ENCODE measurements around the gene DCTN4.

Gene DCTN4

GRCh38 chr5:150731669-150732242 lies 27.1 kb downstream of the DCTN4 start:
- DNase-seq = no peak

GRCh38 chr5:150729859-150730258 lies 29.0 kb downstream of the DCTN4 start:
- DNase-seq = no peak

DNA sequence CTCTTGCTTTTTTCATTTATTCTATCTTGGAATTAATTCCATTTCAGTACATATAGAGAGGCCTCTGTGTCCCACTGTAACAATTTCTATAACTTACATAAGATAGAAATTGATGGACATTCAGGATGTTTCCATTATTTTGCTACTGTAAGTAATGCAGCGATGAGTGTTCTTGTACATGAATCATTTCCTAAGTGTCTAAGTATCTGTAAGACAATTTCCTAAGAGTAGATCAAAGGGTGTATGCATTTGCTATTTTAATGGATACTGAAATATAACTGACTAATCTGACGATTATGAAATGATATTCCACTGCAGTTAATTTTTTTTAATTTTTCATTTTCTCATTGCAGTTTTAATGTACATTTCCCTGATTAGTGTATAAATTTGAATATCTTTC lies 35.0 kb downstream of the DCTN4 start:
- no peak for DNase-seq

DNA sequence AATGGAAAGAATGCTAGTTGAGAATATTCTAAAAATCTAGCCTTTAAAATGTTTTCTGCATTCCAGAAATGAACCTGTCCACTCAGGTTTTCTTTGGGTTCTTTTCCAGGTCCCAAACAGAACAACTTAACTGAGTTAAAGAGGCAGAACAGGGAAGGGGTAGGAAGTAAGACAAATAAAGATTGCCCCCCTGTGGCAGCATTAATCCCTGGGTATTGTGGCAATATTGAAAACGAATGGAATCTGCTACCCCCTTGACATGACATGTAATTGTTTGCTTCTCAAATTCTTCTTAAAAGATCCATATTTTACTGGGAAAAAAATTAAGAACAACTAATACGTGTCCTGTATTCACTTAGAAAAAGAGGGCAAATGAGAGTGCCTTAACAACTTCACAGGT lies 48.7 kb downstream of the DCTN4 start:
- DNase-seq = no peak

- no peak for DNase-seq
Measured at GRCh38 chr5:150706776-150707390, 51.9 kb downstream of the DCTN4 start.

- no peak for DNase-seq
Measured at GRCh38 chr5:150703762-150704161, 55.1 kb downstream of the DCTN4 start.

DNA sequence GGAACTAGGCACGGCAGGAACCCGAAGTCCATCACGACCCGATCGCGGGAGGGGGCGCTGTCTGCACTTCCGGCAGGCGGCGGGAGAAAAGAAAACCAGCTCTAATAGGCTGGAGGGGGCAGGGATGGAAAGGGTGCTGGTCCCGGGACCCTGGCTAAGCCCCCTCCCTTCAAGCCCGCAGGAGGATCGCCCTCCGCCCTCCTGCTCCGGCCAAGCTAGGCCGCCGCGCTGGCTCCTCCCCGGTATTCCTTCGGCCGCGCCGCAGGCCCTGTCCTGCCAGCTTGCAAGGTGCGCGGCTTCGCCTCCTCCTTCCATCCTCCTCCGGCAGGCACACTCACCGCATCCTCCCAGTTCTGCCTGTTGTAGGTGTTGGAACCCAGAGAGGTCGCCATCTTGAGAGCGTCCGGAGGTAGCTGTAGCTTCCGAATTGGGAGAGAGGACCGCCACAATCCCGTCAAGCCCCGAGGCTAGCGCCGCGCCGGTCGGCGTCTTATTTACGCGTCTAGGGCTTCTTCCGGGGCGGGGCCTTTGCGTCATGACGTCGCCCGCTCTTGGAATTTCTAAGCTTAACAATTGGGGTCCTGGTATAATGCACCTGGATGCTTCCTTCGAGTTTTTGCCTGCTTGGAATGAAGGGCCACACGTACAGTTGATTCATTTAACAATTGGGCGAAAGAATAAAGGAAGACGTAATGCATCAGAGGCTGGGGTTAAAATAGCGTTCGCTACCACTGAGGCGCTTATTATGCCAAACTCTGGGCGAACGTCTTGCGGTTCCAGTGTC lies 58.0 kb downstream of the DCTN4 start, which contains the start of gene RBM22:
RBM22 (minus strand) TSS at position 469 of the 784 bp plus-strand sequence; CDS start at position 392, 77 bp downstream.
- peak; percentile 83 for DNase-seq

- no peak for DNase-seq
Measured at GRCh38 chr5:150700246-150700593, 58.6 kb downstream of the DCTN4 start.

DNA sequence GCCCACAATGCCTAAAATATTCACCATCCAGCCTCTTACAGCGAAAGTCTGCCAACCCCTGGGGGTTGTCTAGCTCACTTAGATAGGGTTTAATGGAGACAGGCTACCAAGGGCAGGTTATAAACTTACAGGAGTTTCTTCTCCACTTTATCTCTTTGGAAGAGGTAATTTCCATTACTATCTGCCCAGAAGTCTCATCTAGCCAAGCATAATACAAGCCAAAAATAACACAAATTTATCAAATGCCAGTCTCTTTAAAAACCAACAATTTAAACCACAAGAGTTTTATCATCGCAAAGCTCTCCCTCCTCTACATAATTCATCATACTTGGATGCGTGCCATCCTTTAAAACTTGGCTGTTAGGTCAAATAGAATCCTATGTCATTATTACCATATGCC lies 64.2 kb downstream of the DCTN4 start:
- DNase-seq = no peak

- no peak for DNase-seq
Measured at GRCh38 chr5:150692276-150692675, 66.5 kb downstream of the DCTN4 start.

DNA sequence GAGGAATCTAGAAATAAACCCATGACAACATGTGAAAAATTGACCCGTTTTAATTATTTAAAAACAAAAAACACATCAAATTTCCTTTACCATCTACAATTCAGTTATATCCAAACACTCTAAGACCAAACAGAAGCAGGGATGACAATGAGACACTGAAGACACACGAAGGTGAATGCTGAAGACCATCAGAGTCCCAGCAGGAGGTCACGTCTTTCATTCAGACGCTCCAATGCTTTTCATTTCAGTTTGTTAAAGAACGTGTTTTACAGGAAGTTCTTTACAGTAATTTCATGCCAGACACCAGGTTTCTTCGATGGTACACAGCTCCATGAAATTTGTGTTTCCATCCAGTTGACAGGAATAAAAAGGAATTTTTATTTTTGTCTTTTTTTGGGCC lies 68.1 kb downstream of the DCTN4 start:
- no peak for DNase-seq

- DNase-seq = no peak
Measured at GRCh38 chr5:150689120-150689519, 69.7 kb downstream of the DCTN4 start.

DNA sequence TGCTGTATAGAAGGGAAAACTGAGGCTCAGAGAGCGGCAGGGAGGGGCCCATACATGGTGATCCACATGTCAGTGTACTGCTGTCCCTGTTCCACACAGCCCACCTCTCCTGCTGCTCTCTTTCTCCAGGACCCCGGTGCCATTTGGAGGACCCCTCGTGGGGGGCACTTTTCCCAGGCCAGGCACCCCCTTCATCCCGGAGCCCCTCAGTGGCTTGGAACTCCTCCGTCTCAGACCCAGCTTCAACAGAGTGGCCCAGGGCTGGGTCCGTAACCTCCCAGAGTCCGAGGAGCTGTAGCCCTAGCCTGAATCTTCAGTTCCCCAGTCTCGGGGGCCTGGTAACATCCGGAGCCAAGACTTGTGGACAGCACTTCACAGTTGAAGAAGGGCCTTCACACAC lies 82.2 kb downstream of the DCTN4 start:
- DNase-seq = no peak

DNA sequence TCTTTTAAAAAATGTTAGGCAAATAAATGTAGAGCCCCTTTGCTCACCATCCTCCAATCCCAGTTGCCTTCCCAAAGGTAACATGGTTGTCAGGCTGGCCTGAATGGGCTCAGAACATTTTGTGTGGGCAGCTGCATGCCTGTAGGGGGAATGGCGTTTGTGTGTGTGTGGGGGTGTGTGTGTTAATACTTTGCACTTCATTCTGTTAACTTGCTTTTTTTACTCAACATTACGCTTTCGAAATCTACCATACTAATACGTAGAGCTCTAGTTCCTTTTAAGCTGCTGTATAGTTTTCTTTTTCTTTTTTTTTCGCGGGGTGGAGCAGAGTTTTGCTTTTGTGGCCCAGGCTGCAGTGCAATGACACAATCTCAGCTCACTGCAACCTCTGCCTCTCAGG lies 83.7 kb downstream of the DCTN4 start:
- no peak for DNase-seq

- no peak for DNase-seq
Measured at GRCh38 chr5:150674341-150674821, 84.4 kb downstream of the DCTN4 start.

DNA sequence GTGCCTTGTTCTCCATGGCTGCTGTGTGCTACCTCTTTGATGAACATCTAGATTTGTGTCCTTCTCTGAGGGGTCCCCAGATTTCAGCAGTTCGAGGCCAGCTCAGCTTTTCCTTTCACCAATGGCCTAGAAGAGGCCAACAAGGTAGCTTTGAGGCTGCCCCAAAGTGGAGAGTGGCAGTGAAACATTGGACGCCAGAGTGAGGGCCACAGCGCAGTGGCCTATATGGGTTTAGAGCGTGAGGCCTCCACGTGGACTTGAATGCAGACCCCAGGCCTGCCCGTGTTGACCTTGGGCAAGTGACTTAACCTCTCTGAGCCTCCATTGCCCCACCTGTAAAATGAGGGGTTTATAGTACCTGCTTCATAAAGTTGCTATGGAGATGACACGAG lies 85.9 kb downstream of the DCTN4 start:
- no peak for DNase-seq

GRCh38 chr5:150672237-150672883 lies 86.5 kb downstream of the DCTN4 start:
- no peak for DNase-seq

DNA sequence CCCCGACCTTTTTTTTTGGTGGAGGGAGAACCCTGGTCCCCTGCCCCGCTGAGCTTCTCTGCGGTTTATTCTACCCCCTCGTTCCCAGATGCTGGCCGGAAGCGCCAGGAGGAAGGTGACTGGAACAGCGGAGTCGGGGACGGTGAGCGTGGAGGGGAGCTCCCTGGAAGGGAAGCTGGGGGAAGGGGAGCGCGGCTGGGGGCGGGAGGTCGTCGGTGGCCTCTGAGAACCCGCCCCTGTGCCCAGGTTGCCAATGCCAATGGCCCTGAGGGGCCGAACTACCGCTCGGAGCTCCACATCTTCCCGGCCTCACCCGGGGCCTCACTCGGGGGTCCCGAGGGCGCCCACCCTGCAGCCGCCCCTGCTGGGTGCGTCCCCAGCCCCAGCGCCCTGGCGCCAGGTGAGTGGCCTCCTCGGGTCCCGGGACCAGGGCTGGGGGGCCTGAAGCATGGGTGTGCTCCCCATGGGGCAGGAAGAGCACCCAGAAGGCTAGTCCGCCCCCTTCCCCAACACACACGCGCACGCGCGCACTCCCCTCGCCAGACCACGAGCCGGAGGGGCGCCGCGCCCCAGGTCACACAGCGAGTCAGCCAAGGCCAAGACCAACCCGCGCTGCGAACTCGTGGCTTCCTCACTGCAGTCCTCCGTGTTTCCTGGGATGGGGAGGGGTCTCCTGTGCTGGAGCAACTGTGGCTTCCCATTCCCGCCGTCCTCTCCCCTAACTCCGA lies 87.1 kb downstream of the DCTN4 start:
- no peak for DNase-seq

GRCh38 chr5:150670948-150671310 lies 87.9 kb downstream of the DCTN4 start:
- DNase-seq = no peak

DNA sequence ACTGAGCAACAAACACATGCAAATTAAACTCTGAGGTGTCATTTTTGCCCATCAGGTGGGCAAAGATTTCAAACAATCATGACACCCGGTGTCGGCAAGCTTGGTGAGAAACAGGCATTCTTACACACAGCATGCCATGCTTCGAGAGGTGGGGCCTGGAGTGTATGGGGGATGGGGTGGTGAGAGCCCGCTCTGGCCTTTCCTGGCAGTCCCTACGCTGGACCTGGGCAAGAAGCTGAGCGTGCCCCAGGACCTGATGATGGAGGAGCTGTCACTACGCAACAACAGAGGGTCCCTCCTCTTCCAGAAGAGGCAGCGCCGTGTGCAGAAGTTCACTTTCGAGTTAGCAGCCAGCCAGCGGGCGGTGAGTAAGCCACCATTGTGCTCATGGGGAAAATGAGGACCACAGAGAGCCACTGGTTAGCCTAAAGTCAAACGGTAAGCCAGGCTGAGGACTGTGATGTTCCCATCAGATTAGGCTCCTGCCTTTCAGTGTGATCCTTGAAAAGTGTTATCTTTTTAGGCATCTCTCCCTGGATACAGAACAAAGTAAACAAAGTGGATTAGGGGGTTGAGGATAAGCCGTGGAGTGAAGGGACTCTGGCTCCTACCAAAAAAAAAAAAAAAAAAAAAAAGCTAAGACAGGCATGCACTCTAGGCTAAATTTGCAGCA lies 88.4 kb downstream of the DCTN4 start:
- DNase-seq = no peak

DNA sequence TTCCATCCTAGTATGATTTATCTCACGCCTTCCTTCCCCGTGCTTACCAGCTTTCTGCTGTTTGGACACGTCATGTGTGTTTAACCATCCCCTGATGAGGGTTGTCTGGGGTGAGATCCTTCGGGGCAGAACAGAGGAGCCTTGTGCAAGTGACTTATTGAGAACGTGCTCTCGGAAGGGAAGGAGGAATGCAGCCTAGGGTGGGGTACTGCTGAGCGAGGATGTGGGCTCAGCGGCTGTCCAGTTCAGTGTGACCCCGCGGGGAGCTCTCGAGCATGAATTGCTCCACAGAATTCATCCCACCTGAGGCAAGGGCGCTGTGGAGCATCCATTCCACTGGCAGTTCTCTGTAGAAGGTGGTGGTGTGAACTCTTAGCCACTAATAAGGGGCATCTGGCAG lies 93.8 kb downstream of the DCTN4 start:
- no peak for DNase-seq

GRCh38 chr5:150663936-150664335 lies 94.9 kb downstream of the DCTN4 start:
- no peak for DNase-seq
